Ovary (tissue), 3 donors: ENCODE results near the gene NME2.

ENCODE experiments used
- CTCF ChIP-seq, 3 donors: fragments of 450-650 bp in 2 of 3; fragments of 200-600 bp in 1 of 3; IDR thresholded peaks; one replicate each; pipeline versions ENCODE4 v1.5.1 to v1.8.0; 2016 to 2022; ENCODE audit warnings: antibody characterized with exemption in 3 of 3, mild to moderate bottlenecking in 1 of 3
- EP300 ChIP-seq: sonication (generic); formaldehyde crosslinking; IDR thresholded peaks from one replicate; pipeline ENCODE4 v1.6.1; 2017; ENCODE audit warnings: antibody characterized with exemption
- POLR2A ChIP-seq: fragments of 450-650 bp; IDR thresholded peaks from one replicate; pipeline ENCODE4 v1.6.1; 2017; ENCODE audit warnings: antibody characterized with exemption, mild to moderate bottlenecking, moderate library complexity
- donor health status: DM: no; HTN: no; CAD: no.

- no peak for TF ChIP-seq CTCF (IDR thresholded peaks at IDR 0.05)
- no peak for TF ChIP-seq POLR2A
- TF ChIP-seq EP300: no peak
These were observed 45.9 kb upstream of the NME2 start for GRCh38 chr17:51120357-51120738.
